Rectal smooth muscle tissue (tissue), 1 donor: ENCODE data around the gene CABLES1.
"Not testable (repeated sequence)": the region's sequence is repeated elsewhere in the genome, so short reads cannot be mapped to it uniquely, and the experiment has no call there.

Source experiments
- H3K27ac ChIP-seq: one replicate; pipeline ENCODE4 v1.7.0; 2013; ENCODE audit warnings: low read depth, low read length, inconsistent platforms
- H3K27me3 ChIP-seq: one replicate; pipeline ENCODE4 v1.7.0; 2013; ENCODE audit warnings: low read length; ENCODE audit not compliant: control insufficient read depth, insufficient read depth
- H3K36me3 ChIP-seq: one replicate; pipeline ENCODE4 v1.7.0; 2013; ENCODE audit warnings: low read length; ENCODE audit not compliant: control insufficient read depth, insufficient read depth
- H3K4me1 ChIP-seq: one replicate; pipeline ENCODE4 v1.7.0; 2013; ENCODE audit warnings: low read length; ENCODE audit not compliant: control insufficient read depth, insufficient read depth
- H3K4me3 ChIP-seq: one replicate; pipeline ENCODE4 v1.7.0; 2013; ENCODE audit warnings: low read length
- H3K9ac ChIP-seq: one replicate; pipeline ENCODE4 v1.7.0; 2013; ENCODE audit warnings: low read length

CABLES1 gene

GRCh38 chr18:23134780-23135549 lies at the start of gene CABLES1:
Gene CABLES1, plus strand, starts transcription at chr18:23135485. Its CDS starts 278 bp downstream, at chr18:23135763.
- no peaks in the 10 kb centered on the region for H3K36me3 ChIP-seq
- peak within 1 kb of the TSS; percentile 71 for H3K4me3 ChIP-seq
- H3K27me3 ChIP-seq, result peaks cover 2% of the 10 kb centered on the region
- no peak within 1 kb of the TSS for H3K27ac ChIP-seq
- H3K4me1 ChIP-seq, result no peaks in the 10 kb centered on the region
- H3K9ac ChIP-seq, result no peak within 1 kb of the TSS

- H3K9ac ChIP-seq, result no peak overlapping the region
- H3K4me3 ChIP-seq, result no peak overlapping the region
- H3K4me1 ChIP-seq, result no peaks in the 10 kb centered on the region
- H3K27ac ChIP-seq, result no peak overlapping the region
- no peaks in the 10 kb centered on the region for H3K27me3 ChIP-seq
- no peaks in the 10 kb centered on the region for H3K36me3 ChIP-seq
Observed at GRCh38 chr18:23087352-23087751, 47.9 kb upstream of the CABLES1 start.

GRCh38 chr18:23088310-23088709 lies 47.0 kb upstream of the CABLES1 start:
- H3K27me3 ChIP-seq, result no peaks in the 10 kb centered on the region
- no peak overlapping the region for H3K4me3 ChIP-seq
- no peak overlapping the region for H3K27ac ChIP-seq
- no peaks in the 10 kb centered on the region for H3K4me1 ChIP-seq
- H3K9ac ChIP-seq, result no peak overlapping the region
- no peaks in the 10 kb centered on the region for H3K36me3 ChIP-seq

- H3K27ac ChIP-seq, result not testable (repeated sequence)
Observed at GRCh38 chr18:23091017-23091993, 44.0 kb upstream of the CABLES1 start.

GRCh38 chr18:23092121-23092520 lies 43.2 kb upstream of the CABLES1 start:
- H3K4me3 ChIP-seq, result no peak overlapping the region
- no peaks in the 10 kb centered on the region for H3K27me3 ChIP-seq
- H3K36me3 ChIP-seq, result no peaks in the 10 kb centered on the region
- H3K27ac ChIP-seq, result no peak overlapping the region
- H3K4me1 ChIP-seq, result no peaks in the 10 kb centered on the region
- H3K9ac ChIP-seq, result no peak overlapping the region

More at GRCh38 chr18:23091017-23091993, 44.0 kb upstream of the CABLES1 start:
- H3K9ac ChIP-seq, H3K36me3 ChIP-seq, H3K4me3 ChIP-seq, H3K4me1 ChIP-seq, H3K27me3 ChIP-seq: not testable (repeated sequence)

- H3K36me3 ChIP-seq, H3K27ac ChIP-seq, H3K4me1 ChIP-seq, H3K27me3 ChIP-seq, H3K9ac ChIP-seq, H3K4me3 ChIP-seq: not testable (repeated sequence)
Observed at GRCh38 chr18:23093130-23093529, 42.2 kb upstream of the CABLES1 start.

- Histone ChIP-seq H3K9ac (no peak overlapping the region), H3K27me3 (no peaks in the 10 kb centered on the region), H3K36me3 (no peaks in the 10 kb centered on the region), H3K4me3 (no peak overlapping the region), H3K4me1 (no peaks in the 10 kb centered on the region), H3K27ac (no peak overlapping the region)
Observed at GRCh38 chr18:23093772-23094171, 41.5 kb upstream of the CABLES1 start.

- Histone ChIP-seq H3K27me3 (no peaks in the 10 kb centered on the region), H3K4me3 (no peak overlapping the region), H3K36me3 (no peaks in the 10 kb centered on the region), H3K27ac (no peak overlapping the region), H3K4me1 (no peaks in the 10 kb centered on the region), H3K9ac (no peak overlapping the region)
Observed at GRCh38 chr18:23094411-23095190, 40.7 kb upstream of the CABLES1 start.

GRCh38 chr18:23095463-23095862 lies 39.8 kb upstream of the CABLES1 start:
- Histone ChIP-seq H3K27me3 (no peaks in the 10 kb centered on the region), H3K4me1 (no peaks in the 10 kb centered on the region), H3K36me3 (no peaks in the 10 kb centered on the region), H3K27ac (no peak overlapping the region), H3K4me3 (no peak overlapping the region), H3K9ac (no peak overlapping the region)

GRCh38 chr18:23097016-23097415 lies 38.3 kb upstream of the CABLES1 start:
- H3K27ac ChIP-seq, H3K4me1 ChIP-seq, H3K4me3 ChIP-seq, H3K36me3 ChIP-seq, H3K9ac ChIP-seq, H3K27me3 ChIP-seq: not testable (repeated sequence)

GRCh38 chr18:23099621-23100020 lies 35.7 kb upstream of the CABLES1 start:
- H3K27me3 ChIP-seq, result no peaks in the 10 kb centered on the region
- H3K4me1 ChIP-seq, result no peaks in the 10 kb centered on the region
- H3K9ac ChIP-seq, result no peak overlapping the region
- no peaks in the 10 kb centered on the region for H3K36me3 ChIP-seq
- H3K4me3 ChIP-seq, result no peak overlapping the region
- no peak overlapping the region for H3K27ac ChIP-seq

- H3K36me3 ChIP-seq, result no peaks in the 10 kb centered on the region
- no peaks in the 10 kb centered on the region for H3K27me3 ChIP-seq
- no peak overlapping the region for H3K9ac ChIP-seq
- no peaks in the 10 kb centered on the region for H3K4me1 ChIP-seq
- no peak overlapping the region for H3K4me3 ChIP-seq
- H3K27ac ChIP-seq, result no peak overlapping the region
Observed at GRCh38 chr18:23101861-23102432, 33.3 kb upstream of the CABLES1 start.
